ENCODE results near the gene SLC39A11. TPM values are rescaled to one million over a fixed set of nuclear protein-coding genes. Genes with fewer than 3 reads are reported as not detected.

SLC39A11 gene
- total and polyA plus RNA-seq, 8 donors = 13.6 to 49.0 (median 17.5) TPM

- Histone ChIP-seq H3K36me3 (no peaks in the 10 kb centered on the region), H3K9me3 (no peaks in the 10 kb centered on the region), H3K4me1 (no peaks in the 10 kb centered on the region), H3K4me3 (no peak overlapping the region), H3K27me3 (no peaks in the 10 kb centered on the region), H3K27ac (no peak overlapping the region)
- intact Hi-C loops (cut with DNase I) = no loop called here
- ATAC-seq = no peak
- no peak for DNase-seq
- no peak for TF ChIP-seq CTCF (IDR thresholded peaks at IDR 0.05)
Measured at GRCh38 chr17:72696721-72697120, 395.8 kb downstream of the SLC39A11 start.

GRCh38 chr17:72696156-72696555 lies 396.3 kb downstream of the SLC39A11 start:
- Histone ChIP-seq H3K27me3 (no peaks in the 10 kb centered on the region), H3K4me3 (no peak overlapping the region), H3K27ac (no peak overlapping the region), H3K9me3 (no peaks in the 10 kb centered on the region), H3K36me3 (no peaks in the 10 kb centered on the region), H3K4me1 (no peaks in the 10 kb centered on the region)
- DNase-seq (no peak), ATAC-seq (no peak)
- intact Hi-C loops (cut with DNase I) = no loop called here
- no peak for TF ChIP-seq CTCF (IDR thresholded peaks at IDR 0.05)

GRCh38 chr17:72693956-72694355 lies 398.5 kb downstream of the SLC39A11 start:
- H3K36me3 ChIP-seq = no peaks in the 10 kb centered on the region
- H3K4me1 ChIP-seq = no peaks in the 10 kb centered on the region
- intact Hi-C loops (cut with DNase I) = no loop called here
- H3K27ac ChIP-seq = no peak overlapping the region
- no peaks in the 10 kb centered on the region for H3K9me3 ChIP-seq
- no peaks in the 10 kb centered on the region for H3K27me3 ChIP-seq
- no peak overlapping the region for H3K4me3 ChIP-seq
- no peak for ATAC-seq
- TF ChIP-seq CTCF (IDR thresholded peaks at IDR 0.05) = no peak
- DNase-seq = no peak

GRCh38 chr17:72693151-72693878 lies 399.2 kb downstream of the SLC39A11 start:
- TF ChIP-seq CTCF (IDR thresholded peaks at IDR 0.05) = no peak
- Histone ChIP-seq H3K27ac (no peak overlapping the region), H3K4me3 (no peak overlapping the region), H3K36me3 (no peaks in the 10 kb centered on the region), H3K9me3 (no peaks in the 10 kb centered on the region), H3K4me1 (no peaks in the 10 kb centered on the region), H3K27me3 (no peaks in the 10 kb centered on the region)
- DNase-seq (no peak), ATAC-seq (no peak)
- intact Hi-C loops (cut with DNase I) = no loop called here

GRCh38 chr17:72692676-72693075 lies 399.8 kb downstream of the SLC39A11 start:
- Histone ChIP-seq H3K4me3 (no peak overlapping the region), H3K27me3 (no peaks in the 10 kb centered on the region), H3K27ac (no peak overlapping the region), H3K4me1 (no peaks in the 10 kb centered on the region), H3K9me3 (no peaks in the 10 kb centered on the region), H3K36me3 (no peaks in the 10 kb centered on the region)
- intact Hi-C loops (cut with DNase I) = no loop called here
- no peak for ATAC-seq
- DNase-seq = no peak
- TF ChIP-seq CTCF (IDR thresholded peaks at IDR 0.05) = no peak
